ENCODE results near the gene RAVER1. TPM values are rescaled to one million over a fixed set of nuclear protein-coding genes. Genes with fewer than 3 reads are reported as not detected.
A peak's percentile ranks its signal among the peaks of the same experiment; 100 is the strongest.

The RAVER1 gene
- total RNA-seq, 1 experiment from 2014 or later, result 86.9 TPM

GRCh38 chr19:10290876-10291553, 42.3 kb downstream of the RAVER1 start:
- H3K4me1 Mint-ChIP-seq, result peaks cover 42% of the 10 kb centered on the region
- TF ChIP-seq TCF7 (CRISPR knock-in tag; IDR thresholded peaks at IDR 0.05; ENCODE audit: low read depth), result 0 out of 2 replicates have a peak, but pooled peaks have one; percentile 24
- TF ChIP-seq, protein P1, sequence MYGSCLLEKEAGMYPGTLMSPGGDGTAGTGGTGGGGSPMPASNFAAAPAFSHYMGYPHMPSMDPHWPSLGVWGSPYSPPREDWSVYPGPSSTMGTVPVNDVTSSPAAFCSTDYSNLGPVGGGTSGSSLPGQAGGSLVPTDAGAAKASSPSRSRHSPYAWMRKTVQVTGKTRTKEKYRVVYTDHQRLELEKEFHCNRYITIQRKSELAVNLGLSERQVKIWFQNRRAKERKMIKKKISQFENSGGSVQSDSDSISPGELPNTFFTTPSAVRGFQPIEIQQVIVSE (CRISPR knock-in tag; IDR thresholded peaks at IDR 0.05; ENCODE audit: borderline replicate concordance), result no peak
- 0 out of 2 replicates have a peak, but pooled peaks have one; percentile 58 for TF ChIP-seq SP1 (CRISPR knock-in tag; conservative IDR thresholded peaks at IDR 0.05)
- TF ChIP-seq, protein P2, sequence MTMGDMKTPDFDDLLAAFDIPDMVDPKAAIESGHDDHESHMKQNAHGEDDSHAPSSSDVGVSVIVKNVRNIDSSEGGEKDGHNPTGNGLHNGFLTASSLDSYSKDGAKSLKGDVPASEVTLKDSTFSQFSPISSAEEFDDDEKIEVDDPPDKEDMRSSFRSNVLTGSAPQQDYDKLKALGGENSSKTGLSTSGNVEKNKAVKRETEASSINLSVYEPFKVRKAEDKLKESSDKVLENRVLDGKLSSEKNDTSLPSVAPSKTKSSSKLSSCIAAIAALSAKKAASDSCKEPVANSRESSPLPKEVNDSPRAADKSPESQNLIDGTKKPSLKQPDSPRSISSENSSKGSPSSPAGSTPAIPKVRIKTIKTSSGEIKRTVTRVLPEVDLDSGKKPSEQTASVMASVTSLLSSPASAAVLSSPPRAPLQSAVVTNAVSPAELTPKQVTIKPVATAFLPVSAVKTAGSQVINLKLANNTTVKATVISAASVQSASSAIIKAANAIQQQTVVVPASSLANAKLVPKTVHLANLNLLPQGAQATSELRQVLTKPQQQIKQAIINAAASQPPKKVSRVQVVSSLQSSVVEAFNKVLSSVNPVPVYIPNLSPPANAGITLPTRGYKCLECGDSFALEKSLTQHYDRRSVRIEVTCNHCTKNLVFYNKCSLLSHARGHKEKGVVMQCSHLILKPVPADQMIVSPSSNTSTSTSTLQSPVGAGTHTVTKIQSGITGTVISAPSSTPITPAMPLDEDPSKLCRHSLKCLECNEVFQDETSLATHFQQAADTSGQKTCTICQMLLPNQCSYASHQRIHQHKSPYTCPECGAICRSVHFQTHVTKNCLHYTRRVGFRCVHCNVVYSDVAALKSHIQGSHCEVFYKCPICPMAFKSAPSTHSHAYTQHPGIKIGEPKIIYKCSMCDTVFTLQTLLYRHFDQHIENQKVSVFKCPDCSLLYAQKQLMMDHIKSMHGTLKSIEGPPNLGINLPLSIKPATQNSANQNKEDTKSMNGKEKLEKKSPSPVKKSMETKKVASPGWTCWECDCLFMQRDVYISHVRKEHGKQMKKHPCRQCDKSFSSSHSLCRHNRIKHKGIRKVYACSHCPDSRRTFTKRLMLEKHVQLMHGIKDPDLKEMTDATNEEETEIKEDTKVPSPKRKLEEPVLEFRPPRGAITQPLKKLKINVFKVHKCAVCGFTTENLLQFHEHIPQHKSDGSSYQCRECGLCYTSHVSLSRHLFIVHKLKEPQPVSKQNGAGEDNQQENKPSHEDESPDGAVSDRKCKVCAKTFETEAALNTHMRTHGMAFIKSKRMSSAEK (CRISPR knock-in tag; IDR thresholded peaks at IDR 0.05; ENCODE audit: borderline replicate concordance), result no peak
- no peak for TF ChIP-seq ZBTB21 (CRISPR knock-in tag; IDR thresholded peaks at IDR 0.05; ENCODE audit: borderline replicate concordance)
- TF ChIP-seq, protein P3, sequence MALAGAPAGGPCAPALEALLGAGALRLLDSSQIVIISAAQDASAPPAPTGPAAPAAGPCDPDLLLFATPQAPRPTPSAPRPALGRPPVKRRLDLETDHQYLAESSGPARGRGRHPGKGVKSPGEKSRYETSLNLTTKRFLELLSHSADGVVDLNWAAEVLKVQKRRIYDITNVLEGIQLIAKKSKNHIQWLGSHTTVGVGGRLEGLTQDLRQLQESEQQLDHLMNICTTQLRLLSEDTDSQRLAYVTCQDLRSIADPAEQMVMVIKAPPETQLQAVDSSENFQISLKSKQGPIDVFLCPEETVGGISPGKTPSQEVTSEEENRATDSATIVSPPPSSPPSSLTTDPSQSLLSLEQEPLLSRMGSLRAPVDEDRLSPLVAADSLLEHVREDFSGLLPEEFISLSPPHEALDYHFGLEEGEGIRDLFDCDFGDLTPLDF (CRISPR knock-in tag; IDR thresholded peaks at IDR 0.05), result no peak
- 0 out of 2 replicates have a peak, but pooled peaks have one; percentile 22 for TF ChIP-seq NR1H2 (CRISPR knock-in tag; IDR thresholded peaks at IDR 0.05)
- TF ChIP-seq GTF2I (CRISPR knock-in tag; conservative IDR thresholded peaks at IDR 0.05), result no peak
- TF ChIP-seq CREB1 (CRISPR knock-in tag; IDR thresholded peaks at IDR 0.05), result no peak
- peak; percentile 59; the same call in 1 of the 2 replicates for TF ChIP-seq FOXP1 (CRISPR knock-in tag; IDR thresholded peaks at IDR 0.05; ENCODE audit: borderline replicate concordance)
- TF ChIP-seq FOXK1 (CRISPR knock-in tag; IDR thresholded peaks at IDR 0.05), result peak; percentile 19; the same call in 1 of the 2 replicates
- TF ChIP-seq NFYB (CRISPR knock-in tag; conservative IDR thresholded peaks at IDR 0.05; ENCODE audit: low read depth), result 0 out of 2 replicates have a peak, but pooled peaks have one; percentile 7
- no peak for TF ChIP-seq ATF6 (CRISPR knock-in tag; IDR thresholded peaks at IDR 0.05)
- peak; percentile 73 for DNase-seq (ENCODE audit: low spot score)
- no peaks in the 10 kb centered on the region for H3K36me3 Mint-ChIP-seq
- H3K9me3 Mint-ChIP-seq, result no peaks in the 10 kb centered on the region
- peaks cover 98% of the 10 kb centered on the region for H3K27me3 Mint-ChIP-seq (ENCODE audit: low read depth)
- ATAC-seq, result no peak
- peak overlapping the region; percentile 82 for H3K4me3 Mint-ChIP-seq
- no peak overlapping the region for H3K27ac Mint-ChIP-seq
- ChIA-PET POLR2A (interaction anchor here (1.0 to 1.7 kb wide), 4 partner anchors 20 to 62 kb away, joined by 3 to 8 read pairs (median 5); partner anchors contain the start of gene ICAM1), CTCF (interaction anchor here (0.6 to 9.0 kb wide), 15 partner anchors 19 to 196 kb away, joined by 3 to 180 read pairs (median 4); partner anchors contain the start of genes CDC37, ICAM1, PDE4A and RAVER1)

GRCh38 chr19:10290357-10290875, 42.9 kb downstream of the RAVER1 start:
- peaks cover 92% of the 10 kb centered on the region for H3K27me3 Mint-ChIP-seq (ENCODE audit: low read depth)
- CTCF ChIA-PET, result interaction anchor here (0.6 to 9.0 kb wide), 13 partner anchors 11 to 133 kb away, joined by 4 to 180 read pairs (median 15); partner anchors contain the start of genes CDC37, ICAM1, RAVER1 and TYK2
- POLR2A ChIA-PET, result interaction anchor here (1.7 to 1.8 kb wide), 2 partner anchors 63 kb away, joined by 5 to 7 read pairs; no protein-coding TSS in a partner anchor
- no peak overlapping the region for H3K27ac Mint-ChIP-seq
- no peak for ATAC-seq
- DNase-seq (ENCODE audit: low spot score), result peak; percentile 59
- H3K4me1 Mint-ChIP-seq, result peaks cover 38% of the 10 kb centered on the region
- no peaks in the 10 kb centered on the region for H3K9me3 Mint-ChIP-seq
- no peaks in the 10 kb centered on the region for H3K36me3 Mint-ChIP-seq
- H3K4me3 Mint-ChIP-seq, result peak overlapping the region; percentile 82
- TF ChIP-seq ZNF232 (CRISPR knock-in tag; IDR thresholded peaks at IDR 0.05) (no peak), RORB (CRISPR knock-in tag; IDR thresholded peaks at IDR 0.05) (no peak), ZNF138 (CRISPR knock-in tag; conservative IDR thresholded peaks at IDR 0.05) (no peak), ZNF281 (CRISPR knock-in tag; IDR thresholded peaks at IDR 0.05) (no peak), CREB1 (CRISPR knock-in tag; IDR thresholded peaks at IDR 0.05) (no peak), ATF2 (CRISPR knock-in tag; IDR thresholded peaks at IDR 0.05; ENCODE audit: borderline replicate concordance, low read depth) (no peak)

Data from WTC11 (cell line).